GM12878 (cell line): Measurements from ENCODE around the gene GABRB3. TPM values are rescaled to one million over a fixed set of nuclear protein-coding genes. Genes with fewer than 3 reads are reported as not detected.

Experiments used
- ATAC-seq: fragments of 200-7000 bp; cut with Tn5 transposase; 3 replicates; pipeline ENCODE4 v1.9.1; 2020; ENCODE audit warnings: mild to moderate bottlenecking, moderate library complexity
- BruUV-seq: library from RNA; stranded (reverse); fragments of 400-500 nt; replicated peaks from 2 replicates; lab custom pipeline; 2021; lab: Mats Ljungman, UMichigan
- CTCF ChIA-PET: fragments of 300-600 bp; sonication (Branson Sonifier 250); formaldehyde crosslinking; extraction: SDS; loops from one replicate; lab custom pipeline; 2021; ENCODE audit warnings: inconsistent platforms; lab: Yijun Ruan, JAX
- POLR2A ChIA-PET: fragments of 350-600 bp; formaldehyde crosslinking; extraction: SDS; loops from one replicate; lab custom pipeline; 2021; ENCODE audit warnings: inconsistent platforms; lab: Charles Lee
- RAD21 ChIA-PET: fragments of 300-600 bp; sonication (Branson Sonifier 250); formaldehyde crosslinking; loops from one replicate; lab custom pipeline; 2023; ENCODE audit warnings: antibody characterized with exemption; ENCODE audit not compliant: unreplicated experiment; lab: Charles Lee
- SMC1A ChIA-PET: fragments of 300-600 bp; sonication (Branson Sonifier 250); formaldehyde crosslinking; loops from one replicate; lab custom pipeline; 2023; ENCODE audit not compliant: unreplicated experiment, uncharacterized antibody; lab: Charles Lee
- DNase-seq: peaks from one replicate; pipeline ENCODE4 v3.0.0-alpha.2; 2011; ENCODE audit warnings: low read depth, low spot score
- FAIRE-seq: peaks from 3 replicates; lab custom pipeline; 2011; peaks lifted over from hg19 to GRCh38; lab: Jason Lieb, UNC
- H2AFZ ChIP-seq: 2 replicates; pipeline ENCODE4 v1.6.0; 2011; ENCODE audit warnings: low read depth, low read length, control low read depth; ENCODE audit not compliant: control insufficient read depth
- H3K27ac ChIP-seq: 2 replicates; pipeline ENCODE4 v1.5.1; 2011; ENCODE audit warnings: control low read depth; ENCODE audit not compliant: control insufficient read depth, insufficient read depth
- H3K27me3 ChIP-seq, 2 experiments: replicated peaks in 1 of 2; 2 replicates each; pipeline versions ENCODE4 v1.6.0 to v1.6.1; 2011; ENCODE audit warnings: low read length in 1 of 2; ENCODE audit not compliant: control insufficient read depth in 2 of 2, insufficient read depth in 2 of 2
- H3K36me3 ChIP-seq, 2 experiments: 2 replicates each; pipeline ENCODE4 v1.5.1; 2011; ENCODE audit warnings: low read length in 1 of 2; ENCODE audit not compliant: control insufficient read depth in 2 of 2, insufficient read depth in 2 of 2
- H3K4me1 ChIP-seq: 2 replicates; pipeline ENCODE4 v1.6.1; 2011; ENCODE audit warnings: mild to moderate bottlenecking, low read length, moderate library complexity, mixed read lengths; ENCODE audit not compliant: control insufficient read depth, insufficient read depth
- H3K4me2 ChIP-seq: 2 replicates; pipeline ENCODE4 v1.6.0; 2011; ENCODE audit warnings: control low read depth; ENCODE audit not compliant: control insufficient read depth, insufficient read depth
- H3K4me3 ChIP-seq: fragments of 200-600 bp; sonication (generic); 2 replicates; pipeline ENCODE4 v1.5.1; 2016
- H3K79me2 ChIP-seq: 2 replicates; pipeline ENCODE4 v1.6.0; 2011; ENCODE audit warnings: low read length; ENCODE audit not compliant: control insufficient read depth, insufficient read depth
- H3K9ac ChIP-seq: 2 replicates; pipeline ENCODE4 v1.8.0; 2011; ENCODE audit warnings: low read length, control low read depth, mixed read lengths; ENCODE audit not compliant: control insufficient read depth, insufficient read depth
- H3K9me3 ChIP-seq: replicated peaks from 3 replicates; pipeline ENCODE4 v1.5.1; 2011; ENCODE audit warnings: mild to moderate bottlenecking, low read length; ENCODE audit not compliant: control insufficient read depth, insufficient read depth
- H4K20me1 ChIP-seq: 2 replicates; pipeline ENCODE4 v1.6.0; 2011; ENCODE audit not compliant: control insufficient read depth, insufficient read depth
- FOS ChIP-seq: IDR thresholded peaks from 3 replicates; pipeline ENCODE4 v1.6.1; 2011; ENCODE audit warnings: borderline replicate concordance; ENCODE audit not compliant: insufficient read length; ENCODE audit errors: extremely low read depth
- FOXM1 ChIP-seq: IDR thresholded peaks from 2 replicates; pipeline ENCODE4 v1.6.1; 2012; ENCODE audit warnings: low read depth, mild to moderate bottlenecking, inconsistent platforms, low read length, moderate library complexity
- SUPT20H ChIP-seq: IDR thresholded peaks from 2 replicates; pipeline ENCODE4 v1.6.1; 2011; ENCODE audit warnings: low read depth, mild to moderate bottlenecking, low read length, moderate library complexity, borderline replicate concordance; ENCODE audit not compliant: control insufficient read depth
- WGBS: methylation state at CpG from one replicate; pipeline ENCODE4 v1.1.6; 2016; ENCODE audit warnings: low lambda C conversion rate; ENCODE audit not compliant: insufficient replicate concordance, insufficient coverage; ENCODE audit errors: missing lambda C conversion rate; 5-methylcytosine and 5-hydroxymethylcytosine counted together
- in situ Hi-C: fragments of 300-500 bp; cut with MboI; formaldehyde crosslinking; loops from 9 replicates; pipeline ENCODE4 v1.14.3; 2018; ENCODE audit warnings: mixed read lengths
- intact Hi-C: fragments of 100-400 bp; cut with micrococcal nuclease; formaldehyde crosslinking; loops from one replicate; pipeline ENCODE4 v1.14.2; 2022; ENCODE audit not compliant: unreplicated experiment
- polyA plus RNA-seq, 11 experiments: library from polyadenylated mRNA; depleted of rRNA in 4 of 11; unstranded in 6 of 11; stranded (reverse) in 5 of 11; fragments of >200 nt; fragmentation: Nextera tagmentation in 4 of 11; fragmentation: Illumina TruSeq in 1 of 11; extraction: Ambion mirVana in 4 of 11; extraction: Trizol in 1 of 11; gene quantifications; 1 replicate in 1 of 11; 2 replicates in 10 of 11; pipeline versions ENCODE4 v1.2.1 to v1.2.3, GENCODE V29; 2011 to 2016; ENCODE audit warnings: inconsistent platforms in 2 of 11, missing spikeins in 2 of 11, low read depth in 1 of 11
- total RNA-seq, 4 experiments: library from RNA; depleted of rRNA in 3 of 4; stranded (reverse); fragments of >200 nt in 3 of 4; fragmentation: Illumina TruSeq in 1 of 4; extraction: Trizol in 1 of 4; gene quantifications; 2 replicates each; pipeline versions ENCODE4 v1.2.1 to v1.2.3, GENCODE V29; 2013 to 2021
- TF ChIP-seq, protein P1 (sequence below): fragments of 450-650 bp; IDR thresholded peaks from 2 replicates; pipeline ENCODE4 v1.6.1; 2016; ENCODE audit warnings: mild to moderate bottlenecking, moderate library complexity, borderline replicate concordance

The GABRB3 gene
- total and polyA plus RNA-seq, 10 of the 15 experiments (the other 5 are each of a cell fraction or from before 2014, with no cell fraction given): 0.05 to 0.08 (median 0.05) TPM; not detected in 7

GRCh38 chr15:26635614-26636013, 137.3 kb downstream of the GABRB3 start:
- Histone ChIP-seq H3K27ac (no peak overlapping the region), H3K36me3 (no peaks in the 10 kb centered on the region), H3K9ac (no peak overlapping the region), H4K20me1 (no peaks in the 10 kb centered on the region), H3K9me3 (no peaks in the 10 kb centered on the region; the same call in 2 of the 3 replicates), H3K4me2 (no peak overlapping the region), H3K79me2 (no peaks in the 10 kb centered on the region), H3K4me1 (no peaks in the 10 kb centered on the region), H3K4me3 (no peak overlapping the region), H2AFZ (no peak overlapping the region), H3K27me3 (no peaks in the 10 kb centered on the region)
- DNase-seq: no peak
- no TSS peak for BruUV-seq
- TF ChIP-seq SUPT20H: no peak
- no peak for TF ChIP-seq FOXM1
- TF ChIP-seq, protein P1, sequence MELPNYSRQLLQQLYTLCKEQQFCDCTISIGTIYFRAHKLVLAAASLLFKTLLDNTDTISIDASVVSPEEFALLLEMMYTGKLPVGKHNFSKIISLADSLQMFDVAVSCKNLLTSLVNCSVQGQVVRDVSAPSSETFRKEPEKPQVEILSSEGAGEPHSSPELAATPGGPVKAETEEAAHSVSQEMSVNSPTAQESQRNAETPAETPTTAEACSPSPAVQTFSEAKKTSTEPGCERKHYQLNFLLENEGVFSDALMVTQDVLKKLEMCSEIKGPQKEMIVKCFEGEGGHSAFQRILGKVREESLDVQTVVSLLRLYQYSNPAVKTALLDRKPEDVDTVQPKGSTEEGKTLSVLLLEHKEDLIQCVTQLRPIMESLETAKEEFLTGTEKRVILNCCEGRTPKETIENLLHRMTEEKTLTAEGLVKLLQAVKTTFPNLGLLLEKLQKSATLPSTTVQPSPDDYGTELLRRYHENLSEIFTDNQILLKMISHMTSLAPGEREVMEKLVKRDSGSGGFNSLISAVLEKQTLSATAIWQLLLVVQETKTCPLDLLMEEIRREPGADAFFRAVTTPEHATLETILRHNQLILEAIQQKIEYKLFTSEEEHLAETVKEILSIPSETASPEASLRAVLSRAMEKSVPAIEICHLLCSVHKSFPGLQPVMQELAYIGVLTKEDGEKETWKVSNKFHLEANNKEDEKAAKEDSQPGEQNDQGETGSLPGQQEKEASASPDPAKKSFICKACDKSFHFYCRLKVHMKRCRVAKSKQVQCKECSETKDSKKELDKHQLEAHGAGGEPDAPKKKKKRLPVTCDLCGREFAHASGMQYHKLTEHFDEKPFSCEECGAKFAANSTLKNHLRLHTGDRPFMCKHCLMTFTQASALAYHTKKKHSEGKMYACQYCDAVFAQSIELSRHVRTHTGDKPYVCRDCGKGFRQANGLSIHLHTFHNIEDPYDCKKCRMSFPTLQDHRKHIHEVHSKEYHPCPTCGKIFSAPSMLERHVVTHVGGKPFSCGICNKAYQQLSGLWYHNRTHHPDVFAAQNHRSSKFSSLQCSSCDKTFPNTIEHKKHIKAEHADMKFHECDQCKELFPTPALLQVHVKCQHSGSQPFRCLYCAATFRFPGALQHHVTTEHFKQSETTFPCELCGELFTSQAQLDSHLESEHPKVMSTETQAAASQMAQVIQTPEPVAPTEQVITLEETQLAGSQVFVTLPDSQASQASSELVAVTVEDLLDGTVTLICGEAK: no peak
- no peak for TF ChIP-seq FOS
- intact Hi-C loops: no loop called here
- SMC1A ChIA-PET: no interaction called here
- FAIRE-seq: no peak
- POLR2A ChIA-PET: no interaction called here
- in situ Hi-C loops: loop anchor here (25.0 kb wide), 1 partner anchor 998 kb away; no protein-coding TSS in a partner anchor
- no peak for ATAC-seq
- CTCF ChIA-PET: no interaction called here
- RAD21 ChIA-PET: no interaction called here
- WGBS: 0% methylated on average over 2 of the region's 2 CpGs
